Panc1 (cell line): Measurements from ENCODE around the gene ENTPD1.

ENCODE experiments used
- POLR2AphosphoS5 ChIP-seq: IDR thresholded peaks from 2 replicates; pipeline ENCODE4 v1.6.1; 2012; ENCODE audit warnings: mild to moderate bottlenecking, low read depth, low read length, moderate library complexity
- SIN3A ChIP-seq: IDR thresholded peaks from 2 replicates; pipeline ENCODE4 v1.6.1; 2012; ENCODE audit warnings: low read depth, mild to moderate bottlenecking, low read length, moderate library complexity, borderline replicate concordance; ENCODE audit not compliant: insufficient read depth

DNA sequence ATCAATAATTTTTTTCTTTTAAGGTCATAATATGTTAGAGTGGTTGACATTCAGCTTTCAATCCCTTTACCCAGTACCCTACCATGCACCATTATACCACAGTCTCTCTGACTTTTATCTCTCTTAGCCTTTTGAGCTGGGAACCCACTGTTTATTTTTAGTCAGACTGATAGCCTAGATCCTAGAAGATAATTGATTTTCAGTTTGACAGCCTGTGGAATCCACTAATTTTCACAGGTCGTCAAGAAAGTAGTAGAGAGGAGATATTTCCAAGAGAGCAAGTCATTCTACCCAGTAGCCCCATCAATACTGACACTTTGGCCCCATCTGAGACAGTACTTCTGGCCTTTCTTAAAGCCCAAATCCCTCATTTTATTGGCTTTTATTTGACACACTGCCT is 84.7 kb downstream of the ENTPD1 start:
- TF ChIP-seq POLR2AphosphoS5, result no peak
- TF ChIP-seq SIN3A, result no peak
